Vagina (tissue), 2 donors: Measurements from ENCODE around the gene UBQLN1. TPM values are rescaled to one million over a fixed set of nuclear protein-coding genes. Genes with fewer than 3 reads are reported as not detected.

Experiments used
- DNase-seq, 2 donors: peaks; one replicate each; pipeline ENCODE4 v3.0.0-alpha.2; 2017; ENCODE audit errors: extremely low spot score in 2 of 2
- H3K27ac ChIP-seq: fragments of 200-600 bp; sonication (generic); one replicate; pipeline ENCODE4 v1.5.1; 2019
- H3K27me3 ChIP-seq: fragments of 200-600 bp; sonication (generic); one replicate; pipeline ENCODE4 v1.5.1; 2019
- H3K36me3 ChIP-seq, 2 donors: fragments of 200-600 bp; sonication (generic); one replicate each; pipeline ENCODE4 v1.5.1; 2017 to 2019
- H3K4me1 ChIP-seq: fragments of 200-600 bp; sonication (generic); one replicate; pipeline ENCODE4 v1.5.1; 2019
- H3K4me3 ChIP-seq, 2 donors: fragments of 200-600 bp; sonication (generic); 1 replicate in 1 of 2; 2 replicates in 1 of 2; pipeline ENCODE4 v1.5.1; 2016 to 2019
- H3K9me3 ChIP-seq: fragments of 200-600 bp; sonication (generic); one replicate; pipeline ENCODE4 v1.5.1; 2019
- CTCF ChIP-seq, 3 experiments: fragments of 450-650 bp in 2 of 3; fragments of 200-600 bp in 1 of 3; sonication (generic) in 1 of 3; IDR thresholded peaks; one replicate each; pipeline ENCODE4 v1.5.1; 2017 to 2019; ENCODE audit warnings: antibody characterized with exemption in 3 of 3, mild to moderate bottlenecking in 2 of 3, moderate library complexity in 2 of 3
- POLR2A ChIP-seq, 2 donors: fragments of 450-650 bp; IDR thresholded peaks; one replicate each; pipeline ENCODE4 v1.6.1; 2017; ENCODE audit warnings: antibody characterized with exemption in 2 of 2, mild to moderate bottlenecking in 2 of 2, moderate library complexity in 2 of 2
- POLR2AphosphoS5 ChIP-seq, 2 donors: sonication (generic); formaldehyde crosslinking; IDR thresholded peaks; one replicate each; pipeline ENCODE4 v1.9.0; 2017; ENCODE audit warnings: antibody characterized with exemption in 2 of 2, mild to moderate bottlenecking in 2 of 2, low read depth in 1 of 2; ENCODE audit not compliant: insufficient read depth in 1 of 2
- intact Hi-C: fragments of 100-400 bp; cut with DNase I; formaldehyde crosslinking; loops from one replicate; pipeline ENCODE4 v1.15.1; 2023
- total RNA-seq: library from RNA; depleted of rRNA; stranded (reverse); fragments of >200 nt; gene quantifications from one replicate; pipeline ENCODE4 v1.2.3, GENCODE V29; 2016

The UBQLN1 gene
- total RNA-seq, 1 donor from 2014 or later = 90.8 TPM

- Histone ChIP-seq H3K27ac (no peak overlapping the region), H3K4me3 (no peak overlapping the region), H3K9me3 (no peaks in the 10 kb centered on the region), H3K4me1 (no peaks in the 10 kb centered on the region), H3K36me3 (no peaks in the 10 kb centered on the region), H3K27me3 (no peaks in the 10 kb centered on the region)
- no peak for TF ChIP-seq POLR2AphosphoS5 (IDR thresholded peaks at IDR 0.05; ENCODE audit: insufficient read depth in 1 of 2, low read depth in 1 of 2)
- TF ChIP-seq CTCF (IDR thresholded peaks at IDR 0.05) = no peak
- no peak for TF ChIP-seq POLR2A (IDR thresholded peaks at IDR 0.05)
- intact Hi-C loops = no loop called here
- no peak for DNase-seq
Measured at GRCh38 chr9:83724436-83724835, 16.7 kb upstream of the UBQLN1 start.

GRCh38 chr9:83722726-83723495, 15.2 kb upstream of the UBQLN1 start:
- H3K27me3 ChIP-seq = no peaks in the 10 kb centered on the region
- intact Hi-C loops = no loop called here
- TF ChIP-seq POLR2A (IDR thresholded peaks at IDR 0.05) (no peak), POLR2AphosphoS5 (IDR thresholded peaks at IDR 0.05; ENCODE audit: insufficient read depth in 1 of 2, low read depth in 1 of 2) (no peak), CTCF (IDR thresholded peaks at IDR 0.05) (no peak)
- DNase-seq = no peak
- no peaks in the 10 kb centered on the region for H3K4me1 ChIP-seq
- no peaks in the 10 kb centered on the region for H3K9me3 ChIP-seq
- H3K36me3 ChIP-seq = no peaks in the 10 kb centered on the region
- no peak overlapping the region for H3K27ac ChIP-seq
- no peak overlapping the region for H3K4me3 ChIP-seq

DNA sequence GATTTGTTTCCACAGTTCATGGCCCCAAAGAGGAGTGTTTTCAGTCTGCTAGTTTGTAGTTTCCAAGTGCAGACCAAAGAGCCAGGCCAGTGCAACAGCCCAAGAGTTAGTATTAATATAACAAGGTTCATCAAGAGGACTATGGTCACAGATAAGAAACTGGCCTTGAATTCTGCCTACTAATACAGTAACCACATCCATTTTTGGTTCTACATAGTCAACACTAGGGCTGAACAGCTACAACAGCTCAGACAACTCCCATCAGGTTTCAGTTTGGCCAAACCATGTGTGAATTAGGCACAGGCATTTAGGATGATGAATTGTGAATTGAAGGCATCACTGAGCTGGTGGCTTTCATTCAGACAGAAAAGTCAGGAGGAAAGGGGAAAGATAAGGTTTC, 13.8 kb upstream of the UBQLN1 start:
- no peaks in the 10 kb centered on the region for H3K36me3 ChIP-seq
- H3K27ac ChIP-seq = no peak overlapping the region
- H3K4me1 ChIP-seq = no peaks in the 10 kb centered on the region
- no peak overlapping the region for H3K4me3 ChIP-seq
- no peaks in the 10 kb centered on the region for H3K27me3 ChIP-seq
- intact Hi-C loops = no loop called here
- H3K9me3 ChIP-seq = no peaks in the 10 kb centered on the region
- no peak for TF ChIP-seq POLR2A (IDR thresholded peaks at IDR 0.05)
- TF ChIP-seq CTCF (IDR thresholded peaks at IDR 0.05) = no peak
- no peak for TF ChIP-seq POLR2AphosphoS5 (IDR thresholded peaks at IDR 0.05; ENCODE audit: insufficient read depth in 1 of 2, low read depth in 1 of 2)
- DNase-seq = no peak

DNA sequence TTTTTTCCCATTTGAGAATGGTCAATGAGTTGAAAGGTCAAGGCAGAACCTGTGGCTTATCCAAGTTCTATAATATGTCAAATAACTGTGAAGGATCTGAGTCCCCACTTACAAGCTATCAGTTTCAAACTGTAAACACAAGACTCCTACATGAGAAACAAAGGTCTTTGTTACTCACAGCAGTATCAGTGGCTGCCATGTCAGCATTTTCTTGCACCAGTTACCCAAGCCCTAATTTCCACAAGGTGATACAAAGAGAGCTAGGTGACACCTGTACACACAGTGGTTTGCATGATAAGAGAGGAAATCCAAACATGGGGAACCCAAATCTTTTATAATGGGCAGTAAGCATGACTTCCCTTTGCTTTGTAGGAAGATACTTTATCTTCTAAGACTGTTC, 8.0 kb upstream of the UBQLN1 start:
- Histone ChIP-seq H3K27ac (no peak overlapping the region), H3K27me3 (no peaks in the 10 kb centered on the region), H3K4me3 (no peak overlapping the region), H3K9me3 (no peaks in the 10 kb centered on the region), H3K4me1 (no peaks in the 10 kb centered on the region), H3K36me3 (no peaks in the 10 kb centered on the region)
- TF ChIP-seq POLR2A (IDR thresholded peaks at IDR 0.05) (no peak), POLR2AphosphoS5 (IDR thresholded peaks at IDR 0.05; ENCODE audit: insufficient read depth in 1 of 2, low read depth in 1 of 2) (no peak), CTCF (IDR thresholded peaks at IDR 0.05) (no peak)
- no peak for DNase-seq
- intact Hi-C loops = no loop called here

- no peak for DNase-seq
- intact Hi-C loops = no loop called here
- Histone ChIP-seq H3K27me3 (no peaks in the 10 kb centered on the region), H3K4me1 (no peaks in the 10 kb centered on the region), H3K4me3 (no peak overlapping the region), H3K36me3 (no peaks in the 10 kb centered on the region), H3K9me3 (no peaks in the 10 kb centered on the region), H3K27ac (no peak overlapping the region)
- TF ChIP-seq POLR2AphosphoS5 (IDR thresholded peaks at IDR 0.05; ENCODE audit: insufficient read depth in 1 of 2, low read depth in 1 of 2) = no peak
- TF ChIP-seq POLR2A (IDR thresholded peaks at IDR 0.05) = no peak
- TF ChIP-seq CTCF (IDR thresholded peaks at IDR 0.05) = no peak
Measured at GRCh38 chr9:83715221-83715620, 7.5 kb upstream of the UBQLN1 start.
